ENCODE data around the gene ABCC1.

Gene ABCC1

DNA sequence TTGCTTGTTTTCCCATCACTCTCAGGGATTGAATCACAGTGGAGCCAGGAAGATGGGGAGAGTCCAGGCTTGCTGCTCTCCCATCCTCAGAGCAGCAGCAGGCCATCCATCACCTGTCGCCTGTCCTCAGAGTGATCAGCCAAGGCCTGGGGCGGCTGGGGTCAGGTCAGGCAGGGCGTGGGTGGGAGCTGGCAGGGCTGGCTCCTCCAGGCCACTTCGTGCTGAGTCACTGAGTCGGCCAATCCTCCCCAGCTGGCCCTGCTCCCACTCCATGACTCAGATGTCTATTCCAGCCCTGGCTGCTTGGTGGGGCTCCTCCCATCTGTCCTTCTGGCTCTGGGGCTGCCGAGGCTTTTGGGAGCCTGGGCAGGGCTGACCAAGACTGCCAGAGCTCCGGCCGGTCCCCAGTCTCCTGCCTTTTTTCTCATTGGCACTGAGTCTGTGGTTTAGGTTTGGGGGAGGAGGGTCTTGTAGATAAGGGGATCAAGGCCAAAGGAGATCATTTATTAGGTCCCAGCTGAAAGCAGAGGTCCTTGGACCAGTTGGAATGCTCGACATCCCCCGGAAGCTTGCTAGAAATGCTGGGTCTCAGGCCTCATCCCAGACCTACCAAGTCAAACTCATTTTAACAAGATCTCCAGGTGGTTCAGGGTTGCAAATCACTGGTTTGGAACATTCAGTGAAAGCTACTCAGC lies 72.7 kb downstream of the ABCC1 start:
- DNase-seq: no peak

DNA sequence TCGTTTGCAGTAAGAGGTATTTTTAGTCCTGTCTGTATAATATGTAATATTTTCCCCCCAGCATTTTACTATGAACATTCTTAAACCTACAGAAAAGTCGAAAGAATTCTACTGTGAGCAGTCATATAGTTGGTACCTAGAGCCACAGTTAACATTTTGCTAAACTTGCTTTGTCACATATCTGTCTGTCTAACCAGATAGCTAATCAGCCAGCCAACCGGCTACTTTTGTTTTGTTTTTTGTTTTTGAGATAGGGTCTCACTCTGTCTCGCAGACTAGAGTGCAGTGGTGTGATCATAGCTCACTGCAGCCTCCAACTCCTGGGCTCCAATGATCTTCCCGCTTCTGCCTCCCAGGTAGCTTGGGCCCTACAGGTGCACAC lies 73.3 kb downstream of the ABCC1 start:
- no peak for DNase-seq

DNA sequence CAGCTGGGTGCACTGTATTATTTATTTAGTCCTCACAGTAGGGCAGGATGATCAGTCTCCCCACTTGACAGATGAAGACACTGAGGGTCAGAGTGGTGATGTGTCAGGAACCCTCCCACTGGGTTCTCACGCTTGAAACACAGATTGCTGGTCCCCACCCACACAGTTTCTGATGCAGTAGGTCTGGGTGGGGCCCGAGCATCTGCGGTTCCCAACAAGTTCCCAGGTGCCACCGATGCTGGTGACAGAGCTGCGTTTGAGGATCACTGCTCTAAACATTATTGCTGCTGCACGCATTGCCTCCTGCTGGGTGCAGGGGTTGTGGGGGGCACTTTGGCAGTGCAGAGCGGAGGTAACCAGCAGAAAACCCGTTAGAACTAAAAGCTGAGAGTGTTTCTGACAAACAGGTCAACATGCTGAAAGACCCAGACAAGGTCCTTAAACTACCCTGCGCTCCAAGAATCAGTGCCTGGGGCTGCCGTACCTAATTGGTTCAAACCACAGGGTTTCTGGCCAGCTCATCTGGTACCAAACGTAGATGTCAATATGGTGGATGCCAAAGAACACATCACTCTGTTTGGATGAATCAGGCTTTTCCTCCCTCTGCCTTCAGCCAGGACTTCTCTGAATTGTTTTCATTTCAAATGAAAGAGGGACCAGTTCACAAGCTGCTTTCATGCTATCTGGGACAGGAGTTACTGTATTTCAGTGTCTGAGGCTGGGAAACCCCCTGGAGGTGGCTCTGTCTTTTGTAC lies 76.0 kb downstream of the ABCC1 start:
- peak; percentile 30 for DNase-seq

- DNase-seq: no peak
Measured at GRCh38 chr16:16027728-16028310, 78.4 kb downstream of the ABCC1 start.

DNA sequence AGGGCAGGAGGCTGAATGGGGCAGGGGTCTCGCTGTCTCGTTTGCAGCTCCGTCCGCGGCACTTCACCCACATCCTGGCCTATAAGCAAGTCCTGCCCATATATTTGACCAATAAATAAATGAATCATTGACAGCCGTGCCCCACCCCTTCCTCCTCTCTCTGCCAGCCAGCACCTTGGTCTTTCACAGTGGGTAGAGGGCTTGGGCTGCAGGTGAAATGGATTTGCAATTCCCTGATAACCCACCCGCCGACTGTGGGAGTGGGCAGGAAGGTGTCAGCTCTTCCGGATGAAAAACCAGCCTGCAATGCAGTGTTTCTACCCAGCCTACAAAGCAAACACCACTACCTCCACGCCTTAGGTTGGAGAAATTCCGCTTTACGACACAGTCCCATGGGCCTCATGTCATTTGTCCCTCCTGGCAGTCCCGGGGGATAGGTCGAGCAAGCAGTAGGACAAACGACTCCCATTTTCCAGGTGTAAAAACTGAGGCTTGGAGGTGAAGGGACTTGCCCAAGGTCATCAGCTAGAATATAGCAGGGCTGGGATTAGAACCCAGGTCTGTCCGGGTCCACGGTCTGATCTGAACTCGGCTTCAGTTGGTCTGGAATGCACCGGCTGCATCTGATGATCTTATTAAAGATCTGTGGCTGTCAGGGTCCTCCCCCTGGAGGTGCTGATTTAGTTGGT lies 79.0 kb downstream of the ABCC1 start:
- DNase-seq: no peak

DNA sequence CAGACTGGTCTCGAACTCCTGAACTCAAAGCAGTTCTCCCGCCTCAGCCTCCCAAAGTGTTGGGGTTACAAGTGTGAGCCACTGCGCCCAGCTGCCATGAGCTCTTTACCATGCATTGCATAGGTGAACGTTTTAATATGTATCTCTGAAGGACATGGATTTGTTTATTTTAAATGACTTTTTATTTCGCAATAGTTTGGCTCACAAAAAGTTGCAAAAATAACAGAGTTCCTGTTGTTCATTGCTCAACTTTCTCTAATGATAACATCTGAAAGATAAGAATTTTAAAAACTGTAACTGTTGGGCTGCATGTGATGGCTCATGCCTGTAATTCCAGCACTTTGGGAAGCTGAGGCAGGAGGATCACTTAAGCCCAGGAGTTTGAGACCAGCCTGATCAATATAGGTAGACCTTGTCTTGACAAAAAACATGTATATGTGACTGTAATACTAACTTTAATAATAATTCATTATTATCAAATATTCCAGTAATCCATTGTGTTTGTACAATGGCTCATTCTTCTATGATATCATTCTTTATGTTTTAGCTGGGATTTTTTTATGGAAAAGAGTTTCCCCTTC lies 80.1 kb downstream of the ABCC1 start:
- DNase-seq: no peak

GRCh38 chr16:16030449-16030848 lies 81.0 kb downstream of the ABCC1 start:
- no peak for DNase-seq

GRCh38 chr16:16031401-16031800 lies 82.0 kb downstream of the ABCC1 start:
- no peak for DNase-seq

- no peak for DNase-seq
Measured at GRCh38 chr16:16032271-16032979, 83.0 kb downstream of the ABCC1 start.

DNA sequence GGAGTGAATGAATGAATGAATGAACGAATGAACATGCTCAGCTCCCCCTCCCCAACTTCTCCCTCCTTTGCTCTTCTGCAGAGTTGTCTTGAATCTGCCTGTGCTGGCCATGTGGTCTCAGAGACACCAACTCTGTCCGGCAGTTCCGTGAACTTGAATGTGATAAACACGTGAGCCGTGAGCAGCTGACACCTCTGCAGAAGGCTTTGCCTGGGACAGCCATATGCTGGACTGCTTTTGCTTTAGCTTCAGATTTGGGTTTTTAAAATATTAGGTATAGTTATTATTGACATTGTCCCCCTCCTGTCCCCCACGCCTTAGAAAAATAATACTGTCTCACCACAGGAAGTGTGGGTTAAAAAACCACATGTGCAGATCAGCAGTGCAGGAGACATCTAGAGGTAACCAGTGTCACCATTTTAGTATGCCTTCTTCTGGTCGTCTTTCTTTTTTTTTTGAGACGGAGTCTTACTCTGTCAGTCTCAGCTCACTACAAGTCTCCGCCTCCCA lies 83.8 kb downstream of the ABCC1 start:
- no peak for DNase-seq

DNA sequence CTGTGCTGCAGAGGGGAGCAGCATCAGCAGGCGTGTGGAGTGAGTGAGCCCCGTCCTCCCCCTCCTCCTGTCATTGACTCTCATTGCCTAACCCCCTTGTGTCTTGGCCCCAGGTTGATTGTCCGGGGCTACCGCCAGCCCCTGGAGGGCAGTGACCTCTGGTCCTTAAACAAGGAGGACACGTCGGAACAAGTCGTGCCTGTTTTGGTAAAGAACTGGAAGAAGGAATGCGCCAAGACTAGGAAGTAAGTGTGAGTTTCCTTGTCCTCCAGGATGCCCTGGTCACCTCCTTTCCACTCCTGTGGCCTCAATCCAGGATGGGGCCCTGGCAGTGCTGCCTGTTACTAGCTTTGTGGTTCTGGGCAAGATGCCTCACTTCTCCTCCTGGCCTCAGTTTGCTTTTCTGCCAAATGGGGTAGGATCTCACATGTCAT lies 87.0 kb downstream of the ABCC1 start:
- no peak for DNase-seq

DNA sequence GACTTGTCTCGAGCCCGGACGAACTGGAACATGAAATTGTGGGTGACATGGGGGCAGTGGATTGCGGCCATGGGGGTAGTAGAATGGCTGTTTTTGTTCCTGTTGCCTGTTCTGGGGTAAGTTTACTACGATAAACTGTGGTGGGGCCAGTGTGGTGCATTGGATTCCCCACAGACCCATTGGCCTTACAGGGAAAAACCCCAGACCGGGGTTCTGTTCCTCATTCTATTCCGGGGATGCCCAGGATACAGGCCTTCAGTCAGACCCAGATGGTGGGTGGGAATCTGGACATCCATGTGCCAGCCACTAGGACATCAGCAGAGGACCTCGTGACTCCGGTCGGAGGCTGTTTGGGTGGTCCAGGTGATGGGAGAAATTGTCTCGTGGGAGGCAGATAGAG lies 88.1 kb downstream of the ABCC1 start:
- no peak for DNase-seq

DNA sequence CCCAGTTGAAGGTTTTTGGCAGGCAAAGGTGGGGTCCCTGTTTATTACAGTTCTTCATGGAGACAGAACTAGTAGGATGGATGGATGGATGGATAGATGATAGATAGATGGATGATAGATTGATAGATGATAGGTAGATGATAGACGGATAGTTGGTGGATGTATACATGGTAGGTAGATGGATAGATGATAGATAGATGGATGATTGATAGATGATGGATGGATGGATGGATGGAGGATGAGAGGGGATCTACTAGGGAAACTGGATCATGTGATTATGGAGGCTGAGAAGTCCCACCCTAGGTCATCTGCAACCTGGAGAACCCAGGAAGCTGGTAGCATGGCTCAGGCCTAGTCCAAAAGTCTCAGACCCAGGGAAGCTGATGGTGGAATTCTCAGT lies 88.6 kb downstream of the ABCC1 start:
- DNase-seq: no peak

DNA sequence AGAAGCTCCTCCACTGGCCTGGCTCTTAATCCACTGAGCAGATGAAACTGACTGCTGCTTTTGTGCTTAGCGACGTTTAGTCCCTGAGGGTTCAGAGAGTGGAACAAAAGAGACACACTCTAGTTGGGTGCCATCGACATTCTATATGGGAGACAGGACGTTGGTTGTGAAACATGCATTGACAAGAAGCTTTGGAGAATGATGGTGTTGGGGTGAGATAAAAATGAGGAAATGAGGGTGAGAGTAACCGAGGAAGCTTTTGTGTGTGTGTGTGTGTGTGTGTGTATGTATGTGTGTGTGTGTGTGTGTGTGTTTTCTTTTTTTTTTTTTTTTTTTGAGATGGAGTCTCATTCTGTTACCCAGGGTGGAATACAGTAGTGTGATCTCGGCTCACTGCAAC lies 89.5 kb downstream of the ABCC1 start:
- no peak for DNase-seq

DNA sequence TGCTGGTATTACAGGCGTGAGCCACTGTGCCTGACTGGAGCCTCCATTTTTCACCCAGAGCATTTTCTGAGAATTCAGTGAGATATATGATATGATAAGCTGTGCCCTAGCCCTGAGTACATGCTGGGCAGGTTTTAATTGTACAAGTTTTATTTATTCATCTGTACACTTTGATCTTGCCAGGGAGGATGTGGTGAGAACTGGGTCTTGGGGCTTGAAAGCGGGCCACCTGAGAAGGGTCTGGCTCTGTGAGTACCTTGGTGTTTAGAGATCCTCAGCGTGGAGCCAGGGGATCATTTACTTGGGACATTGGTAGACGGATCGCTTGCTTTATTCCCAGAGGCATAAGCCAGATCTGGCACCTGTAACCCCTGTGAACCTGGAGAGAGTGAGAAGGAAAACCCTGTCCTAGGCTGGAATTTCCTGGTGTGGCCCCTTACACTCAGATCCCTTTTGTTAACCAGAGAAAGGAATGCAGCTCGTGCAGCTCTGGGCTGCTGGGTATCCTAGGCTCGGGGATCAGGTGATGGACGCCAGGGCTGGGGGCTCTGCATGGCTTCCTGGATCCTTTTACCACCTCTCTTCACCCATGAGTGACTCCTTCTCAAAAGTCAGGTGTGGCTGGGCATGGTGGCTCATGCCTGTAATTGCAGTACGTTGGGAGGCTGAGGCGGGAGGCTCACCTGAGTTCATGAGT lies 91.9 kb downstream of the ABCC1 start:
- no peak for DNase-seq

DNA sequence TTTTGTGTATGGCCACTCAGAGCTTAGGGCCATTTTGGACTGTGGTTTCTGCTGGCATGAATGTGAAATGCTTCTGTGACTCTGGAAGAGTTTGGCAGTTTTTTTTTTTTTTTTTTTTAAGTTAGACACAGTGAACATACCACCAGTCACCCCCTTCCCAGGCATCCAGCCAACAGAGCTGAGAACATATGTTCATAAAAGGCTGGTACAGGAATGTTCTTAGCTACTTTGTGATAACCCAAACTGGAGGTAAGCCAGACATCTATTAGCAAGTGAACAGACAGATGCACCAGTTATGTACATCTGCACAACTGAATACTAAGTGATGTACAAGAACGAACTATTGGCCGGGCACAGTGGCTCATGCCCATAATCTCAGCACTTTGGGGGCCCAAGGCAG lies 92.7 kb downstream of the ABCC1 start:
- DNase-seq: no peak

DNA sequence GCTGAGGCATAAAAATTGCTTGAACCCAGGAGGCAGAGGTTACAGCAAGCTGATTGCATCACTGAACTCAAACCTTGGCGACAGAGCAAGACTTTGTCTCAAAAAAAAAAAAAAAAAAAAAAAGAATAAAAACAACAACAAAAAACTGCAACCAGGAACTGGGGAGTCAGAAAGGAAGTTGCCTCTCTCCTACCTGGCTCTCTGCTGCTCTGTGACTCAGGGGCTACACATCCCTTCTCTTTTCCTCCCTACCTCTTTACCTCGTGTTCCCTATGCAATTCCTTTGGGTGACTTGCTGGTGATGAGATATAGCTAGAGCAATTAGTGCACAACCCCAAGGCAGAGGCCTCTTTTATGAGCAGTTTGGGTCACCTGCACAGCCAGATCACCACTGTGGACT lies 95.9 kb downstream of the ABCC1 start:
- DNase-seq: no peak

GRCh38 chr16:16045879-16046278 lies 96.5 kb downstream of the ABCC1 start:
- DNase-seq: no peak

DNA sequence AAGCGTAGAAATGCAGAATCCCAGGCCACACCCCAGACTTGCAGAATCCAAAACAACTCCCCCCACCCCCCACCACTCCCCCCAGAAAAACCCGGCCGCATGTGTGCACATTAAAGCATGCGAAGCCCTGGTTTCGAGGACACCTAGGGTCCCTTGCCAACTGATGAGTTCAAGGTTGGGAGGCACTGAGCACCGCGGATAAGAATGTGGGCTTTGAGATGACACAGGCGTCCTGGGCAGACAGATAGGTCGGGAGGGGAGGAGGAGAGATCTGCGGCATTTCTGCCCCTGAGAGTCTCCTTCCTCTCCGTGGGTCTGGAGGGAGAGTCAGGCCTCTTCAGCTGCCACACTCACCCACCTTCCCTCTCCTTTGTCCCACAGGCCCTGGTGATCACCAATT lies 98.3 kb downstream of the ABCC1 start:
- DNase-seq: no peak

DNA sequence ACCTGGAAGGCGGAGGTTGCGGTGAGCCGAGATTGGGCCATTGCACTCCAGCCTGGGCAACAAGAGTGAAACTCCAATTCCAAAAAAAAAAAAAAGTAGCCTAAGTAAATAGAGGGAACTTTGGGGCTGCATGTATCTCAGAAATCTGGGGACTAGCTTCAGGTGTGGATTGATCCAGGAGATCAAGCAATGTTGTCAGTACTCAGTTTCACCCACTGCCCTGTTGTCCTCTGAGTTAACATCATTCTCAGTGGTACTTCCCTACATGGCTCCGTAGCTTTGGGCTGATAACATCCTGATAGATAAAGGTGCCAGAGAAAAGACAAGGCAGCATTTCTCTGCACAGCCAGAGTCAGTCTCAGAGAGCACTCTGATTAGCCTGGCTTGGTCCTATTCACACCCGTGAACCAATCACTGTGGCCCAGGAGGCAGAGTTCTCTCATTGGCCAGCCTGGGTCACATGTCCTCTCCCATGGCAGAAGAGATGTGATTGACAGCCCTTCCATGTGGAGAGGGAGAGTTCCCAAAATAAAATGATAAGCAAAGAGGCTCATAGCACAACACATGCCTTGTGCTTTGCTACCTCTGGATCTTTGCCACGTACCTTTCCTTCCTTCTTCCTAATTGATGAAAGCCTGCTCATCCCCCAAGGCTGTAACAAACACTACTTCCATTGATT lies 99.6 kb downstream of the ABCC1 start:
- no peak for DNase-seq

DNA sequence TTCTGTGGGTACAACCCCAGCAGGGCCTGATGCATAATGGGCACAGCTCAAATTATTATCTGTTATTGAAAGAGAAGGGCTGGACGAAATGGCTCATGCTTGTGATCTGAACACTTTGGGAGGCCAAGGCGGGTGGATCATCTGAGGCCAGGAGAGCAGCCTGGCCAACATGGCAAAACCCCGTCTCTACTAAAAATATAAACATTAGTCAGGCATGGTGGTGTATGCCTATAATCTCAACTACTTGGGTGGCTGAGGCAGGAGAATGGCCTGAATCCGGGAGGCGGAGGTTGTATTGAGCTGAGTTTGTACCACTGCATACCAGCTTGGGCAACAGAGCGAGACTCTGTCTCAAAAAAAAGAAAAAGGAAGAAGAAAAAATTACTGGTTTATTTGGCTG lies 100.7 kb downstream of the ABCC1 start:
- DNase-seq: no peak

Data from effector CD4-positive, alpha-beta T cell (primary cell).